ENCODE measurements around the gene SHH.

DNA sequence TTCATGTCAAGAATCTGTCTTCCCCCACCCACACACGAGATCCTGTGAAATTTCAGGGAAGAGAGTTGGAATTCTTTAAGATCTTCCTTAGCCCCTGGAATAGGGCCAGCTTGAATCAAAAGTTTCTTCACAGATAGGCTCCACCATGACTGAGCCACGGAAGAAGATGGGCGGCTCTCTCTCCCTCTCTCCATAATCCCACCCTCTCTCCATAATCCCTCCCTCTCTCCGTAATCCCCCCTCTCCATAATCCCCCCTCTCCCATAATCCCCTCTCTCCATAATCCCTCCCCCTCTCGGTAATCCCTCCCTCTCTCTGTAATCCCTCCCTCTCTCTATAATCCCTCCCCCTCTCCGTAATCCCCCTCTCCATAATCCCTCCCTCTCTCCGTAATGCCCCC is 20.4 kb downstream of the SHH start:
- TF ChIP-seq, protein P1, sequence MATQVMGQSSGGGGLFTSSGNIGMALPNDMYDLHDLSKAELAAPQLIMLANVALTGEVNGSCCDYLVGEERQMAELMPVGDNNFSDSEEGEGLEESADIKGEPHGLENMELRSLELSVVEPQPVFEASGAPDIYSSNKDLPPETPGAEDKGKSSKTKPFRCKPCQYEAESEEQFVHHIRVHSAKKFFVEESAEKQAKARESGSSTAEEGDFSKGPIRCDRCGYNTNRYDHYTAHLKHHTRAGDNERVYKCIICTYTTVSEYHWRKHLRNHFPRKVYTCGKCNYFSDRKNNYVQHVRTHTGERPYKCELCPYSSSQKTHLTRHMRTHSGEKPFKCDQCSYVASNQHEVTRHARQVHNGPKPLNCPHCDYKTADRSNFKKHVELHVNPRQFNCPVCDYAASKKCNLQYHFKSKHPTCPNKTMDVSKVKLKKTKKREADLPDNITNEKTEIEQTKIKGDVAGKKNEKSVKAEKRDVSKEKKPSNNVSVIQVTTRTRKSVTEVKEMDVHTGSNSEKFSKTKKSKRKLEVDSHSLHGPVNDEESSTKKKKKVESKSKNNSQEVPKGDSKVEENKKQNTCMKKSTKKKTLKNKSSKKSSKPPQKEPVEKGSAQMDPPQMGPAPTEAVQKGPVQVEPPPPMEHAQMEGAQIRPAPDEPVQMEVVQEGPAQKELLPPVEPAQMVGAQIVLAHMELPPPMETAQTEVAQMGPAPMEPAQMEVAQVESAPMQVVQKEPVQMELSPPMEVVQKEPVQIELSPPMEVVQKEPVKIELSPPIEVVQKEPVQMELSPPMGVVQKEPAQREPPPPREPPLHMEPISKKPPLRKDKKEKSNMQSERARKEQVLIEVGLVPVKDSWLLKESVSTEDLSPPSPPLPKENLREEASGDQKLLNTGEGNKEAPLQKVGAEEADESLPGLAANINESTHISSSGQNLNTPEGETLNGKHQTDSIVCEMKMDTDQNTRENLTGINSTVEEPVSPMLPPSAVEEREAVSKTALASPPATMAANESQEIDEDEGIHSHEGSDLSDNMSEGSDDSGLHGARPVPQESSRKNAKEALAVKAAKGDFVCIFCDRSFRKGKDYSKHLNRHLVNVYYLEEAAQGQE (IDR thresholded peaks at IDR 0.05; ENCODE audit: insufficient read depth in 1 of 2, low read depth in 2 of 2, low read length in 1 of 2), result no peak
- TF ChIP-seq CTCF (IDR thresholded peaks at IDR 0.05), result no peak
- TF ChIP-seq SIN3A (IDR thresholded peaks at IDR 0.05; ENCODE audit: borderline replicate concordance, insufficient read depth, low read depth, low read length), result no peak

Data from Panc1 (cell line).